Ovary (tissue), 3 donors: ENCODE results near the gene AOPEP.

Experiments
- CTCF ChIP-seq, 3 donors: fragments of 450-650 bp in 2 of 3; fragments of 200-600 bp in 1 of 3; IDR thresholded peaks; one replicate each; pipeline versions ENCODE4 v1.5.1 to v1.8.0; 2016 to 2022; ENCODE audit warnings: antibody characterized with exemption in 3 of 3, mild to moderate bottlenecking in 1 of 3
- EP300 ChIP-seq: sonication (generic); formaldehyde crosslinking; IDR thresholded peaks from one replicate; pipeline ENCODE4 v1.6.1; 2017; ENCODE audit warnings: antibody characterized with exemption
- POLR2A ChIP-seq: fragments of 450-650 bp; IDR thresholded peaks from one replicate; pipeline ENCODE4 v1.6.1; 2017; ENCODE audit warnings: antibody characterized with exemption, mild to moderate bottlenecking, moderate library complexity
- donor health status: DM: no; HTN: no; CAD: no.

- TF ChIP-seq CTCF (IDR thresholded peaks at IDR 0.05) (no peak), EP300 (no peak), POLR2A (no peak)
Observed at GRCh38 chr9:94813379-94813778, 86.9 kb downstream of the AOPEP start.
